HepG2 (cell line): ENCODE results near the gene USP30.

Experiments used
- CEBPG ChIP-seq: IDR thresholded peaks from 2 replicates; pipeline ENCODE4 v1.6.1; 2016
- ESRRA ChIP-seq: sonication (generic); formaldehyde crosslinking; IDR thresholded peaks from 2 replicates; pipeline ENCODE4 v1.5.1; 2020; ENCODE audit warnings: mild to moderate bottlenecking, low read depth, missing genetic modification reagents
- FOXK2 ChIP-seq: fragments of 450-650 bp; IDR thresholded peaks from 2 replicates; pipeline ENCODE4 v1.6.1; 2016
- HCFC1 ChIP-seq: fragments of 150-350 bp; IDR thresholded peaks from 2 replicates; pipeline ENCODE4 v1.6.1; 2014; ENCODE audit warnings: low read depth, low read length
- NFRKB ChIP-seq: fragments of 450-650 bp; IDR thresholded peaks from 2 replicates; pipeline ENCODE4 v1.6.1; 2017
- TAF1 ChIP-seq: sonication (generic); formaldehyde crosslinking; IDR thresholded peaks from 2 replicates; pipeline ENCODE4 v1.4.0; 2020; ENCODE audit warnings: missing genetic modification reagents
- YY1 ChIP-seq: IDR thresholded peaks from 2 replicates; pipeline ENCODE4 v1.6.1; 2011; ENCODE audit warnings: low read length, low read depth, moderate library complexity, mild to moderate bottlenecking; ENCODE audit not compliant: insufficient read depth, insufficient replicate concordance
- ZNF766 ChIP-seq: sonication (generic); formaldehyde crosslinking; IDR thresholded peaks from 2 replicates; pipeline ENCODE4 v1.5.0; 2020; ENCODE audit warnings: missing genetic modification reagents, borderline replicate concordance
- TF ChIP-seq, protein P1 (sequence below), 2 experiments: sonication (generic) in 1 of 2; formaldehyde crosslinking in 1 of 2; IDR thresholded peaks; 2 replicates each; pipeline versions ENCODE4 v1.4.0 to v1.6.1; 2018 to 2020; ENCODE audit warnings: missing genetic modification reagents in 2 of 2, borderline replicate concordance in 1 of 2, low read depth in 1 of 2, mild to moderate bottlenecking in 1 of 2, missing biosample characterization in 1 of 2
- TF ChIP-seq, protein P2 (sequence below): sonication (generic); formaldehyde crosslinking; IDR thresholded peaks from 2 replicates; pipeline ENCODE4 v1.4.0; 2020; ENCODE audit warnings: missing genetic modification reagents; ENCODE audit errors: not compliant biosample characterization
- TF ChIP-seq, protein P3 (sequence below): sonication (generic); formaldehyde crosslinking; IDR thresholded peaks from 2 replicates; pipeline ENCODE4 v1.4.0; 2020; ENCODE audit warnings: mild to moderate bottlenecking, missing genetic modification reagents

- TF ChIP-seq TAF1 (CRISPR knock-in tag), result no peak
- TF ChIP-seq, protein P1, sequence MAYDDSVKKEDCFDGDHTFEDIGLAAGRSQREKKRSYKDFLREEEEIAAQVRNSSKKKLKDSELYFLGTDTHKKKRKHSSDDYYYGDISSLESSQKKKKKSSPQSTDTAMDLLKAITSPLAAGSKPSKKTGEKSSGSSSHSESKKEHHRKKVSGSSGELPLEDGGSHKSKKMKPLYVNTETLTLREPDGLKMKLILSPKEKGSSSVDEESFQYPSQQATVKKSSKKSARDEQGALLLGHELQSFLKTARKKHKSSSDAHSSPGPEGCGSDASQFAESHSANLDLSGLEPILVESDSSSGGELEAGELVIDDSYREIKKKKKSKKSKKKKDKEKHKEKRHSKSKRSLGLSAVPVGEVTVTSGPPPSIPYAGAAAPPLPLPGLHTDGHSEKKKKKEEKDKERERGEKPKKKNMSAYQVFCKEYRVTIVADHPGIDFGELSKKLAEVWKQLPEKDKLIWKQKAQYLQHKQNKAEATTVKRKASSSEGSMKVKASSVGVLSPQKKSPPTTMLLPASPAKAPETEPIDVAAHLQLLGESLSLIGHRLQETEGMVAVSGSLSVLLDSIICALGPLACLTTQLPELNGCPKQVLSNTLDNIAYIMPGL (CRISPR knock-in tag; IDR thresholded peaks at IDR 0.05; ENCODE audit: borderline replicate concordance in 1 of 2, low read depth in 1 of 2), result no peak
- no peak for TF ChIP-seq HCFC1
- TF ChIP-seq FOXK2, result no peak
- no peak for TF ChIP-seq CEBPG (CRISPR knock-in tag)
- TF ChIP-seq ZNF766 (CRISPR knock-in tag), result no peak
- TF ChIP-seq, protein P2, sequence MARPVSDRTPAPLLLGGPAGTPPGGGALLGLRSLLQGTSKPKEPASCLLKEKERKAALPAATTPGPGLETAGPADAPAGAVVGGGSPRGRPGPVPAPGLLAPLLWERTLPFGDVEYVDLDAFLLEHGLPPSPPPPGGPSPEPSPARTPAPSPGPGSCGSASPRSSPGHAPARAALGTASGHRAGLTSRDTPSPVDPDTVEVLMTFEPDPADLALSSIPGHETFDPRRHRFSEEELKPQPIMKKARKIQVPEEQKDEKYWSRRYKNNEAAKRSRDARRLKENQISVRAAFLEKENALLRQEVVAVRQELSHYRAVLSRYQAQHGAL (CRISPR knock-in tag), result no peak
- TF ChIP-seq NFRKB, result no peak
- no peak for TF ChIP-seq ESRRA
- TF ChIP-seq, protein P3, sequence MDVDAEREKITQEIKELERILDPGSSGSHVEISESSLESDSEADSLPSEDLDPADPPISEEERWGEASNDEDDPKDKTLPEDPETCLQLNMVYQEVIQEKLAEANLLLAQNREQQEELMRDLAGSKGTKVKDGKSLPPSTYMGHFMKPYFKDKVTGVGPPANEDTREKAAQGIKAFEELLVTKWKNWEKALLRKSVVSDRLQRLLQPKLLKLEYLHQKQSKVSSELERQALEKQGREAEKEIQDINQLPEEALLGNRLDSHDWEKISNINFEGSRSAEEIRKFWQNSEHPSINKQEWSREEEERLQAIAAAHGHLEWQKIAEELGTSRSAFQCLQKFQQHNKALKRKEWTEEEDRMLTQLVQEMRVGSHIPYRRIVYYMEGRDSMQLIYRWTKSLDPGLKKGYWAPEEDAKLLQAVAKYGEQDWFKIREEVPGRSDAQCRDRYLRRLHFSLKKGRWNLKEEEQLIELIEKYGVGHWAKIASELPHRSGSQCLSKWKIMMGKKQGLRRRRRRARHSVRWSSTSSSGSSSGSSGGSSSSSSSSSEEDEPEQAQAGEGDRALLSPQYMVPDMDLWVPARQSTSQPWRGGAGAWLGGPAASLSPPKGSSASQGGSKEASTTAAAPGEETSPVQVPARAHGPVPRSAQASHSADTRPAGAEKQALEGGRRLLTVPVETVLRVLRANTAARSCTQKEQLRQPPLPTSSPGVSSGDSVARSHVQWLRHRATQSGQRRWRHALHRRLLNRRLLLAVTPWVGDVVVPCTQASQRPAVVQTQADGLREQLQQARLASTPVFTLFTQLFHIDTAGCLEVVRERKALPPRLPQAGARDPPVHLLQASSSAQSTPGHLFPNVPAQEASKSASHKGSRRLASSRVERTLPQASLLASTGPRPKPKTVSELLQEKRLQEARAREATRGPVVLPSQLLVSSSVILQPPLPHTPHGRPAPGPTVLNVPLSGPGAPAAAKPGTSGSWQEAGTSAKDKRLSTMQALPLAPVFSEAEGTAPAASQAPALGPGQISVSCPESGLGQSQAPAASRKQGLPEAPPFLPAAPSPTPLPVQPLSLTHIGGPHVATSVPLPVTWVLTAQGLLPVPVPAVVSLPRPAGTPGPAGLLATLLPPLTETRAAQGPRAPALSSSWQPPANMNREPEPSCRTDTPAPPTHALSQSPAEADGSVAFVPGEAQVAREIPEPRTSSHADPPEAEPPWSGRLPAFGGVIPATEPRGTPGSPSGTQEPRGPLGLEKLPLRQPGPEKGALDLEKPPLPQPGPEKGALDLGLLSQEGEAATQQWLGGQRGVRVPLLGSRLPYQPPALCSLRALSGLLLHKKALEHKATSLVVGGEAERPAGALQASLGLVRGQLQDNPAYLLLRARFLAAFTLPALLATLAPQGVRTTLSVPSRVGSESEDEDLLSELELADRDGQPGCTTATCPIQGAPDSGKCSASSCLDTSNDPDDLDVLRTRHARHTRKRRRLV, result no peak
- no peak for TF ChIP-seq YY1
Measured at GRCh38 chr12:109052097-109052413, 321 bp upstream of the USP30 start.
